GM12865 (cell line): ENCODE results near the gene DNM1.

Experiments
- DNase-seq: peaks from one replicate; pipeline ENCODE4 v3.0.0; 2010; ENCODE audit warnings: low read depth
- H3K4me3 ChIP-seq: 2 replicates; pipeline ENCODE4 v1.5.1; 2011; ENCODE audit warnings: mild to moderate bottlenecking, low read depth, low read length, control low read depth
- CTCF ChIP-seq: IDR thresholded peaks from 2 replicates; pipeline ENCODE4 v1.5.1; 2011; ENCODE audit warnings: low read length, control low read depth, low read depth, inconsistent platforms; ENCODE audit not compliant: insufficient read depth; ENCODE audit errors: missing control alignments

The DNM1 gene

DNA sequence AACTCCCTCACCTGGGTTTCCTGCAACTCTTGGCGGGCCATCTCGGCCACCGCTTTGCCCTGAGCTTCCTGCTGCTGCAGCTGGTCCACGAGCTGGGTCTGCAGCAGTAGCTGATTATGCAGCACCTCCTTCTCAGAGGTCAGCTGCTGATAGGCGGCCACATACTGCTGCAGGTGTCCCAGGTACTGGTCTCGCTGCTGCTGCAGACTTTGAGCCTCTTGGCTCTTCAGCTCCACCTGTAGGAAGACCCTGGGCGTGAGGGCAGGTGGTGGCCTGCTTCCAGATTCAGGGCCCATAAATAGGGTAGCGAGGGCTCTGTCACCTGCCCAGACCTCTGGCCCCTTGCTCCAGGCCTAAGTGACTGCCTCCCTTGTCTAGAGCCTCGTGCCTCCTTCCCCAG is 56.0 kb downstream of the DNM1 start:
- DNase-seq = no peak
- no peak overlapping the region for H3K4me3 ChIP-seq
- no peak for TF ChIP-seq CTCF

GRCh38 chr9:128260340-128260739 is 57.2 kb downstream of the DNM1 start:
- no peak for TF ChIP-seq CTCF
- DNase-seq = no peak
- no peak overlapping the region for H3K4me3 ChIP-seq

DNA sequence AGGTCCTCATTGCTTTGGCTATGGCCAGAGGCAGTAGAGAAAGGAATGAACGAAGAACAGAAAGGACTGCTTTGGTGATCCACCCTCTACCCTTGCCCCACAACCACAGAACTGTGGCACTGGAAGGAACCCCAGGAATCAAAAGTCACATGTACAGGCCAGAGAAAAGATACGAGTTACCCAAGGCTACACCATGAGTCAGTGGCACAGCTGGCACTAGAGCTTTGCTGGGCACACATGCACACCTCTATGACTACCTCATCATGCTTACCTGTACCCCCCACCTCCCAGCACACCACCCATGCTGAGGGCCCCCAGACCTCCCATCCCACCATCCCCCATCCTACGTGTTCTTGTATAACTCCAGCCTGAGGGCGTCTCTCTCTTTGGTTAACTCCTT is 59.5 kb downstream of the DNM1 start:
- DNase-seq = no peak
- no peak overlapping the region for H3K4me3 ChIP-seq
- no peak for TF ChIP-seq CTCF

GRCh38 chr9:128265348-128265847 is 62.2 kb downstream of the DNM1 start:
- no peak for TF ChIP-seq CTCF
- H3K4me3 ChIP-seq = no peak overlapping the region
- DNase-seq = no peak

DNA sequence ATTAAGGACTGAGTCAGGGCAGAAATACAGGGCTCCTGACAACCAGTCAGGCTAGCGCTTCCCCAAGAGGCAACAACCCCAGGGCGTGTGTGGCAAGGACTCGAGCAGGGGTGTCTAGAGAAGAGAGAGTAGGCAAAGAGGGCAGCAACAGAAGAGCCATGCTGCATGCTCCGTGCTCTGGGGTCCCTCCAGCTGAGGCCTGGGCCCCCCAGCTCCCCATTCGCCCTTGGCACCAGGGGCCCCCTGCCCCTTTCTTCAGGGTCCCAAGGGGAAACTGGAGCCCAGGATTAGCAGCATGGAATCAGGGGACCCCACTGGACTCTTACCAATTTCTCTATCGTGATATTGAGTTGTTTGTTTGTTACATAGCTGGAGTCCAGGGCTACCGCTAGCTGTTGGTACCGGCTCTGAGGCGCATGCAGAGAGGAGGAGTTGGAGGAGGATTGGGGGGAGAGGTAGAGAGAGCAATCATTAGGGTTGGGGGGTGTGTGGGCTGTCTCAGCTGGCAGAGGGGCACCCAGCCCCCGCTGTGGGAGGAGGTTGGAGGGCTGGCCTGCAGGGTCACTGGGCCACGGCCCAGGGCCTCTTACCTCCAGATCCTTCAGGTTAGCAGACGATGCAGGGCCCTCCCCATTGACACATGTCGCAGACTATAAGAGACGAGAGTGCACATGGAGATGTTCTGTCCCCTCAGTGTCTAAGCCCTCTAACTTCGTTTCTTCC is 63.9 kb downstream of the DNM1 start:
- no peak overlapping the region for H3K4me3 ChIP-seq
- TF ChIP-seq CTCF = no peak
- DNase-seq = no peak

DNA sequence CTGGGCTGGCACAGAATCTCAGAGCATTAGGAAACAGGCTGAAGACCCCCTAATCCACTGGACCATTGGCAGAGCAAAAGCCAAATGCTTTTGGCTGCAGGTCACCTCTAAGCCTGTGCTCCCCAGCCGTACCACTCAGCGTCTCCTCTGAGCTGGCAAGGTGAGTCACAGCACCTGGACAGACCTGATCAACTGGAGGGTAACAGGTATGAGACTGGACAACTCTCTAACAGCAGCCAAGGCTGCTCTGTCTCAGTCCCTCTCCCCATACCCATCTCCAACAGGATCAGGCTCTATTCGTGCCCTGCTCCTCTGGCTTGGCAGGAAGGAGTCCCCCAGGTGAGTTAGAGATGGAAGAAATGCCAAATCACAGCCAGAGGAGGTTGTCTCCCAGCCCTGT is 67.9 kb downstream of the DNM1 start:
- no peak for TF ChIP-seq CTCF
- no peak overlapping the region for H3K4me3 ChIP-seq
- no peak for DNase-seq

GRCh38 chr9:128271512-128271911 is 68.3 kb downstream of the DNM1 start:
- DNase-seq = no peak
- TF ChIP-seq CTCF = no peak
- H3K4me3 ChIP-seq = no peak overlapping the region
